ENCODE results near the gene PXDN.
"Not testable (repeated sequence)": the region's sequence is repeated elsewhere in the genome, so short reads cannot be mapped to it uniquely, and the experiment has no call there.

The PXDN gene

DNA sequence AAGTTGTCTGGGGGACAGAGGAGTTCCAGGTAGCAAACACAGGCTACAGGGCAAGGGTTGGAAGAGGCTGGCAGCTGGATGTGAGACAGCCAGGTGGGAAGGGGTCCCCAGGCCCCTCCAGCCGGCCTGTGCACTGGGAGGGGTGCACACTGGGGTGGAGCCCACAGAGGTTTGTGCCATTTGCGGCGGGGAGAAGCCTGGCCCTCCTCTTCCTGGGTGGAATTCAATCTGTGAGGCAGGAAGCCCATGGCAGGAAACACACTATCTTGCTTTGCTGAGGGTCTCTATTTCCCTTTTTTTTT is 63.3 kb downstream of the PXDN start:
- no peak for DNase-seq (ENCODE audit: low read depth)
- no peak for TF ChIP-seq CTCF (IDR thresholded peaks at IDR 0.05; ENCODE audit: control insufficient read depth, extremely low read depth, insufficient read depth)
- H3K4me3 ChIP-seq (ENCODE audit: low read depth, low read length): no peak overlapping the region

GRCh38 chr2:1680222-1681016 is 63.9 kb downstream of the PXDN start:
- no peak for TF ChIP-seq CTCF (IDR thresholded peaks at IDR 0.05; ENCODE audit: control insufficient read depth, extremely low read depth, insufficient read depth)
- H3K4me3 ChIP-seq (ENCODE audit: low read depth, low read length): no peak overlapping the region
- no peak for DNase-seq (ENCODE audit: low read depth)

DNA sequence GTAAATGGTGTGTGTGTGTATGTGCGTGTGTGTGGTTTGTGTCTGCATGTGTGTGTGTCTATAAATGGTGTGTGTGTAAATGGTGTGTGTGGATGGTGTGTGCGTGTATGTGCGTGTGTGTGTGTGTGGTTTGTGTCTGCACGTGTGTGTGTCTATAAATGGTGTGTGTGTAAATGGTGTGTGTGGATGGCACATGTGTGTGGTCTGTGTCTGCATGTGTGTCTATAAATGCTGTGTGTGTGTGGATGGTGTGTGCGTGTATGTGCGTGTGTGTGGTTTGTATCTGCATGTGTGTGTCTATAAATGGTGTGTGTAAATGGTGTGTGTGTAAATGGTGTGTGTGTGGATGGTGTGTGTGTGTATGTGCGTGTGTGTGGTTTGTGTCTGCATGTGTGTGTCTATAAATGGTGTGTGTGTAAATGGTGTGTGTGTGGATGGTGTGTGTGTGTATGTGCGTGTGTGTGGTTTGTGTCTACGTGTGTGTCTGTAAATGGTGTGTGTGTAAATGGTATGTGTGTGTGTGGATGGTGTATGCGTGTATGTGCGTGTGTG is 64.8 kb downstream of the PXDN start:
- H3K4me3 ChIP-seq (ENCODE audit: low read depth, low read length); DNase-seq (ENCODE audit: low read depth): not testable (repeated sequence)

- not testable (repeated sequence) for DNase-seq (ENCODE audit: low read depth); H3K4me3 ChIP-seq (ENCODE audit: low read depth, low read length)
Measured at GRCh38 chr2:1679065-1679464, 65.2 kb downstream of the PXDN start.

GRCh38 chr2:1678609-1679008 is 65.7 kb downstream of the PXDN start:
- DNase-seq (ENCODE audit: low read depth): no peak
- no peak overlapping the region for H3K4me3 ChIP-seq (ENCODE audit: low read depth, low read length)
- TF ChIP-seq CTCF (IDR thresholded peaks at IDR 0.05; ENCODE audit: control insufficient read depth, extremely low read depth, insufficient read depth): no peak

DNA sequence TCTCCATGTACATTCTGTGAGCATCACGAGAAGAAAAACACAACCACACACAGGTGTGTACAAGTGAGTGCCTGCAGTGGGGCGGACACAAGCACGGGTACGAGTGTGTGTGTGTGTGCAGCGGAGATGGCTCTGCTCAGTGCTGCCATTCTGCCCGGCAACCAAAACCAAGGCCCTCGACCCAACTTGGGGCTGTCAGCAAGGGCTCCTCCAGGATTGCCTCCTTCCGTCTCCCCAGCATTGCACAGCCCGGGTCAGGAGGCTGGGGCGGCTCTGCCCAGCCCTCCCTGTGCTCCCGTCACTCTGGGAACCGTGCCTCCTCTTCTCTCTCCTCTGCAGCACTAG is 66.5 kb downstream of the PXDN start:
- H3K4me3 ChIP-seq (ENCODE audit: low read depth, low read length): no peak overlapping the region
- DNase-seq (ENCODE audit: low read depth): no peak
- TF ChIP-seq CTCF (IDR thresholded peaks at IDR 0.05; ENCODE audit: control insufficient read depth, extremely low read depth, insufficient read depth): no peak

DNA sequence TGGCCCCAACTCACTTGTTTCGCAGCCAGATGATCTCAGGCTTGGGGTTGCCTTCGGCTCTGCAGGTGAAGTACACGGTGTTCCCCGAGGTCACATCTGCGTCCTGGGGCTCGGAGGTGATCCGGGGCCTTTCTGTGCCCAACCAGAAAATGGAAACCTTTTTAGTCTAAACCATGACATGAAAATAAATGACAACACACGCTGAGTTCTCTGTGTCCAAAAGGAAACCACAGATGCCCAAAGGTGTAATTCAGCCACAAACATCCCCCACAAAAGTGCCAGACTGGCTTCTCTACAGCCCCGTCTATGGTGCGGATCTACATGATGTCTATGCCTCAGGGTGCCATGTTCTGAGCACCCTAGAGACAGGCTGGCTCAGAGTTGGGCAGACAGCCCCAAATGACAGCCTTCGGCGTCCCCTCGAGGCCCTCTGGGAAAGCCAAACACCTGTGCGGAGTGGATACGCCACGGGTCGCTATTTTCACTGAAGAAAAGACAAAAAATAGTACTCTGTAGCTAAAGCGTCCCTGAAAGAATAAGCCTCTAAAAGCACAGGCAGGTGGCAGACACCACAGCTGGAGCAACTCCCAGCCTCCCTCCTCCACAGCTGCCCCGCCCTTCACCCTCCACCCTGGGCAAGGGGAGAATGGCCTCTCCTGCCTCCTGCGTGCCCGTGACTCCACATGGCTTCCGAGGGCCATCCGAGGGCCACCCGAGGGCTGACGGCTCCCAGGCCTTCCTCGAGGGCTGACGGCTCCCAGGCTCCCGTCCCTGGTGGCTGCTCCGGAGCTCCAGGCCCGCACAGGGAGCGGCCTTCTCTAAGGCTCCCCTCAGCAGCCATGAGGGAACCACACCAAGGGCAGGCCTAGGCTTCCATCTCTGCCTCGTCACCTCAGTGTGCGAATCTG is 67.1 kb downstream of the PXDN start:
- no peak for DNase-seq (ENCODE audit: low read depth)
- no peak for TF ChIP-seq CTCF (IDR thresholded peaks at IDR 0.05; ENCODE audit: control insufficient read depth, extremely low read depth, insufficient read depth)
- no peak overlapping the region for H3K4me3 ChIP-seq (ENCODE audit: low read depth, low read length)
